Measurements from ENCODE around the gene DNAJA1. TPM values are rescaled to one million over a fixed set of nuclear protein-coding genes. Genes with fewer than 3 reads are reported as not detected.

Gene DNAJA1
- total RNA-seq, 6 donors from 2014 or later, result 35.6 to 141 (median 94.0) TPM

DNA sequence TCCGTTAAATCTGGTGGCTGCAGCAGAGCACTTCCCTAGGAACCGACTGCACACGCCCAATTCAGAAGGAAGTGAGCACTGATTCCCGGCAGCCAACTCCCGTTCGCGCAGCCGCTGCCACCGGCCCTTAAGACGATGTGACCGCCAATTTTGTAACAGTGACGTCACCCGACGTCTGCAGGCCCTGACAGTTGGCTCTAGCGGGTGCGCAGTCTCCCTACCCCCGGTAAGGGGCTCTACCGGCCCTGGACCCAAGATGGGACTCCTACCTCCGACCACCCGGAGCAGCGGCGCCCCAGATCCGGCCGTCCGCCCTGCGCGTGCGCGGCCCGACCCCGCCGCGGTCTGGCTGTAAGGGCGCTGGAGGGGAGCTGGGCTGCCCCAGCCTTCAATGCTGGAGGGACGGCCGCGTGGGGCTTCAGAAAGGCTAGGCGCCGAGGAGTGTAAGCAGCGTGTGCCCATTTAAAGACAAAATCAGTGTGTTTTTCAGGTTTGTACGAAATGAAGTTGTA, 19.1 kb downstream of the DNAJA1 start:
- TF ChIP-seq, protein P1, sequence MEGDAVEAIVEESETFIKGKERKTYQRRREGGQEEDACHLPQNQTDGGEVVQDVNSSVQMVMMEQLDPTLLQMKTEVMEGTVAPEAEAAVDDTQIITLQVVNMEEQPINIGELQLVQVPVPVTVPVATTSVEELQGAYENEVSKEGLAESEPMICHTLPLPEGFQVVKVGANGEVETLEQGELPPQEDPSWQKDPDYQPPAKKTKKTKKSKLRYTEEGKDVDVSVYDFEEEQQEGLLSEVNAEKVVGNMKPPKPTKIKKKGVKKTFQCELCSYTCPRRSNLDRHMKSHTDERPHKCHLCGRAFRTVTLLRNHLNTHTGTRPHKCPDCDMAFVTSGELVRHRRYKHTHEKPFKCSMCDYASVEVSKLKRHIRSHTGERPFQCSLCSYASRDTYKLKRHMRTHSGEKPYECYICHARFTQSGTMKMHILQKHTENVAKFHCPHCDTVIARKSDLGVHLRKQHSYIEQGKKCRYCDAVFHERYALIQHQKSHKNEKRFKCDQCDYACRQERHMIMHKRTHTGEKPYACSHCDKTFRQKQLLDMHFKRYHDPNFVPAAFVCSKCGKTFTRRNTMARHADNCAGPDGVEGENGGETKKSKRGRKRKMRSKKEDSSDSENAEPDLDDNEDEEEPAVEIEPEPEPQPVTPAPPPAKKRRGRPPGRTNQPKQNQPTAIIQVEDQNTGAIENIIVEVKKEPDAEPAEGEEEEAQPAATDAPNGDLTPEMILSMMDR (IDR thresholded peaks at IDR 0.05), result peak in 2 of 6 experiments; percentile 10 to 29
- TF ChIP-seq POLR2A (IDR thresholded peaks at IDR 0.05) (peak in 3 of 4 donors; percentile 40 to 59 (median 41)), EP300 (IDR thresholded peaks at IDR 0.05) (peak in 2 of 4 donors; percentile 39 to 66), POLR2AphosphoS5 (IDR thresholded peaks at IDR 0.05) (peak; percentile 83 to 92)
- Histone ChIP-seq H3K27me3 (no peaks in the 10 kb centered on the region), H3K4me3 (peak overlapping the region; percentile 50 to 72 (median 61)), H3K9me3 (no peaks in the 10 kb centered on the region), H3K27ac (peak overlapping the region; percentile 87 to 95 (median 92)), H3K4me1 (peaks cover 9 to 15% (median 10%) of the 10 kb centered on the region in 4 donors), H3K36me3 (peaks cover 4 to 55% (median 28%) of the 10 kb centered on the region in 4 donors)
- peak; percentile 93 to 95 for ATAC-seq (ENCODE audit: low FRiP score in 2 of 2)
- DNase-seq, result peak; percentile 93 to 94
- WGBS, 2 donors, result 1 to 2% methylated on average over 13 to 31 of the region's 41 CpGs

DNA sequence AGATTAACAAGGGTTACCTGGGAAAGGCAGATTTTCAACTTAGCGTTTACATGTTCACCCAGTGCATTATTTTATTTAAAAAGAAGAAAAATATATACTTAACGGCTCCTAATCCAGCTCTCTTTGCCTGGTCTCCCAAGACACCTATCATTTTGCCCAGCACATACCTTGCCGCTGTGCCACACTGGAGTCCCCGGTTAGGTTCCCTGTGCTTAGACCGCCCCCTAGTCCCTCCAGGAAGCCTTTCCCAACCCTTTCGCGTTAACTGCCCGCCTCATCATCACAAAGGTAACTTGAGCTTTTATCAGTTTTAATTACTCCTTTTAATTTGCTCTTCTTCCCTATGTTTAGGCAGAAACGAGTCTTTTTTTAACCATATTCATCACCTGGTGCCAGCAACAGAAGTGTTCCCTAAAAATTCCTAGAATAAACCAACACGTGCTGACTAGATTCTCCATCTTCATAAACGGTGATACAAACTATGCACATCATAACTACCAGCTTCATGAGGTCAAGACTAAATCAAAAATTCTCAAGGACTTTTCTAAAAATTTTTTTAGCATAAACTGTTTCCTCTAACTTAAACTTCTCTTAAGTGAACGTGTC, 19.7 kb downstream of the DNAJA1 start:
- H3K9me3 ChIP-seq, result no peaks in the 10 kb centered on the region
- H3K27ac ChIP-seq, result peak overlapping the region; percentile 87 to 95 (median 92)
- ATAC-seq (ENCODE audit: low FRiP score in 2 of 2) (peak in 1 of 2 donors; percentile 67), DNase-seq (peak in 1 of 2 donors; percentile 63)
- H3K27me3 ChIP-seq, result no peaks in the 10 kb centered on the region
- TF ChIP-seq POLR2AphosphoS5 (IDR thresholded peaks at IDR 0.05), result no peak
- TF ChIP-seq EP300 (IDR thresholded peaks at IDR 0.05), result no peak
- TF ChIP-seq, protein P1 (IDR thresholded peaks at IDR 0.05), result no peak
- TF ChIP-seq POLR2A (IDR thresholded peaks at IDR 0.05), result no peak
- H3K36me3 ChIP-seq, result peaks cover 4 to 54% (median 27%) of the 10 kb centered on the region in 4 donors
- peaks cover 9 to 15% (median 10%) of the 10 kb centered on the region in 4 donors for H3K4me1 ChIP-seq
- WGBS, 2 donors, result 45 to 48% methylated on average over 12 of the region's 12 CpGs
- H3K4me3 ChIP-seq, result peak overlapping the region in 3 of 4 donors; percentile 59 to 72 (median 63)

DNA sequence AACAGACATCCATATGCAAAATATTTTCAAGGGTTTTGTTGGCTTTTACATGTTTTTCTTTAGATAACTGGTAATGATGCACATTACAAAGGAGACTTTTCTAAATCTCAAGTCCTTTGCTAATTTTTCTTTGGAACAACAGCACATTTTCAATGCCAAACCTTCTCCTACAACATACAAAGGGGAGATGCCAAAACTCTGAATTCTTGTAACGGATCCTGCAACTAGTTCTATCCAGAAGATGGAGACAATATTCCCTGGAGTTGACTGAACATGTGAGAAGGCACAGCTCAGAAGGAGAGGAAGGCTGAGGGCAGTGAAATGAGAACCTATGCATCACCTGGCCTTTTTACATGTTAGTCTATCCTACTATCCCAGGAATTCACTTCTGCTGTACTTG, 21.0 kb downstream of the DNAJA1 start:
- no peaks in the 10 kb centered on the region for H3K27me3 ChIP-seq
- DNase-seq, result no peak
- TF ChIP-seq, protein P1 (IDR thresholded peaks at IDR 0.05), result no peak
- TF ChIP-seq POLR2A (IDR thresholded peaks at IDR 0.05) (no peak), POLR2AphosphoS5 (IDR thresholded peaks at IDR 0.05) (no peak), EP300 (IDR thresholded peaks at IDR 0.05) (no peak)
- ATAC-seq (ENCODE audit: low FRiP score in 2 of 2), result no peak
- peaks cover 8 to 15% (median 10%) of the 10 kb centered on the region in 4 donors for H3K4me1 ChIP-seq
- H3K4me3 ChIP-seq, result no peak overlapping the region
- H3K36me3 ChIP-seq, result peaks cover 4 to 50% (median 21%) of the 10 kb centered on the region in 4 donors
- no peaks in the 10 kb centered on the region for H3K9me3 ChIP-seq
- no peak overlapping the region for H3K27ac ChIP-seq
- WGBS, 2 donors, result 76 to 86% methylated on average over 1 of the region's 1 CpG

GRCh38 chr9:33048054-33048465, 23.0 kb downstream of the DNAJA1 start:
- ATAC-seq (ENCODE audit: low FRiP score in 2 of 2), result no peak

GRCh38 chr9:33049680-33050361, 24.7 kb downstream of the DNAJA1 start:
- WGBS, 2 donors, result 93 to 94% methylated on average over 2 of the region's 2 CpGs
- H3K27ac ChIP-seq, result no peak overlapping the region
- H3K4me3 ChIP-seq, result no peak overlapping the region
- DNase-seq, result no peak
- no peak for TF ChIP-seq POLR2A (IDR thresholded peaks at IDR 0.05)
- no peak for TF ChIP-seq EP300 (IDR thresholded peaks at IDR 0.05)
- TF ChIP-seq, protein P1 (IDR thresholded peaks at IDR 0.05), result no peak
- TF ChIP-seq POLR2AphosphoS5 (IDR thresholded peaks at IDR 0.05), result no peak
- peaks cover 0 to 2% (median 0%) of the 10 kb centered on the region in 4 donors for H3K4me1 ChIP-seq
- H3K36me3 ChIP-seq, result peaks cover 4 to 85% (median 37%) of the 10 kb centered on the region in 4 donors
- H3K27me3 ChIP-seq, result no peaks in the 10 kb centered on the region
- H3K9me3 ChIP-seq, result no peaks in the 10 kb centered on the region
- no peak for ATAC-seq (ENCODE audit: low FRiP score in 2 of 2)

More at GRCh38 chr9:33048054-33048465, 23.0 kb downstream of the DNAJA1 start:
- Histone ChIP-seq H3K4me3 (no peak overlapping the region), H3K4me1 (peaks cover 3 to 15% (median 10%) of the 10 kb centered on the region in 4 donors), H3K27me3 (no peaks in the 10 kb centered on the region), H3K9me3 (no peaks in the 10 kb centered on the region), H3K27ac (no peak overlapping the region), H3K36me3 (peaks cover 4 to 68% (median 30%) of the 10 kb centered on the region in 4 donors)
- no peak for TF ChIP-seq EP300 (IDR thresholded peaks at IDR 0.05)
- 86 to 92% methylated on average over 2 of the region's 2 CpGs for WGBS, 2 donors
- no peak for DNase-seq

All from upper lobe of left lung (tissue), 6 donors.